HG03521 (cell line): ENCODE data around the gene KLF15.
"Not testable (repeated sequence)": the region's sequence is repeated elsewhere in the genome, so short reads cannot be mapped to it uniquely, and the experiment has no call there.

ENCODE experiments used
- ATAC-seq: cut with Tn5 transposase; IDR thresholded peaks from one replicate; pipeline ENCODE4 v1.9.1; 2021; ENCODE audit warnings: mild to moderate bottlenecking, moderate library complexity; ENCODE audit not compliant: unreplicated experiment

Gene KLF15

DNA sequence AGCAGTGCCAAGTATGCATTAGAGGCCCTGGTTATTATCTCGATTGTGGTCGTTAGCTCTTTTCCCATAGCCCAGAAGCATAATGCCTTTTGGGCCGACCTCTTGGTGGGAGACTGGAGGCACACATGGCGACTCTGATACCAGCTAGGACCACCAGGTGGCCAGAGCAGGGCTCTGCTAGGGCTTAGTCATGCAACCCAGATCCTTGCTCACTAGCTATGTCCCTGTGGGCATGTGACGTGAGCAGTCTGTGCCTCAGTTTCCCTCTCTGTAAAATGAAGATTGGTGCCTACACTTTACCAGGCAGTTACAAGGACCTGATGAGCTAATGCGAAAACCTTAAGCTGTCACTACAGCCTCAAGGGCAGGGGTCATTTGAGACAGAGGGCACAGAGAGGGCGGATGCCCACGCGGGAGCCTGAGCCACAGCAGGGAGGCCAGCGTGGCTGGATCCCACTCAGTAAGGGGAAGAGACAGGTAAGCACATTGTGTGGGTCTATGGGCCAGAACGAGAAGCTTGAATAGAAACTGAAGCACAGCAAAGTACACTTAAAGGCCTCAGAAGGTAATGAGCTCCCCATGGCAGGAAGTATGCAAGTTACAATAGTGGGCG is 8.8 kb downstream of the KLF15 start:
- ATAC-seq, result no peak

DNA sequence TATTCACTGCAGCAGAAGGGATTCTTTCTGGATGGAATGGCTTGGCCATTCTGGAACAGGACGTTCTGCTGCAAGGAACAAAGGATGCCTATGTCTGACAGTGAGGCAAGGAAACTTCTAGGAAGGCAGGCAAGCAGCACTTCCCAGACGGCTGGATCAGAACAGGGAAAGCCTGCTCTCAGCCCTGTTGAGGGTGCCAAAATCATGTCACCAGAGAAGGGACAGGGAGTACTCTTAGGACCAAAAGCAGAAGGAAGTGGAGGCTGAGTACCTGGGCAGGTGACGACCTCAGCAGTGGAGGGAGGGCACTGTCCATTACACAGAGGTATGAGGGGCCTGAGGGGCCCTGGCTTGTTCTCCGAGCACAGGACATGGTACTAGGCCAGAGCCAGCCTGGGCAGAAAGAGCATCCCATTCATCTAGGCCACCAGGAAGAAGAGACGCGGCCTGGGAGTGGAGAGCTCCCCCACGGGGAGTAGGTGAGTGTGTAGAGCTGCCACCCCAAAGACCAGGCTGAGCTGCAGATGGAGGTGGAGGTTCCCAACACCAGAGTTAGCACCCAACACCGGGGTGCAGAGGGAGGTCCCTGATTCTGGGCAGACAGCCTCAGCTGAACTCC is 9.6 kb downstream of the KLF15 start:
- ATAC-seq, result no peak

- ATAC-seq, result no peak
These were observed 10.7 kb downstream of the KLF15 start for GRCh38 chr3:126346466-126346865.

DNA sequence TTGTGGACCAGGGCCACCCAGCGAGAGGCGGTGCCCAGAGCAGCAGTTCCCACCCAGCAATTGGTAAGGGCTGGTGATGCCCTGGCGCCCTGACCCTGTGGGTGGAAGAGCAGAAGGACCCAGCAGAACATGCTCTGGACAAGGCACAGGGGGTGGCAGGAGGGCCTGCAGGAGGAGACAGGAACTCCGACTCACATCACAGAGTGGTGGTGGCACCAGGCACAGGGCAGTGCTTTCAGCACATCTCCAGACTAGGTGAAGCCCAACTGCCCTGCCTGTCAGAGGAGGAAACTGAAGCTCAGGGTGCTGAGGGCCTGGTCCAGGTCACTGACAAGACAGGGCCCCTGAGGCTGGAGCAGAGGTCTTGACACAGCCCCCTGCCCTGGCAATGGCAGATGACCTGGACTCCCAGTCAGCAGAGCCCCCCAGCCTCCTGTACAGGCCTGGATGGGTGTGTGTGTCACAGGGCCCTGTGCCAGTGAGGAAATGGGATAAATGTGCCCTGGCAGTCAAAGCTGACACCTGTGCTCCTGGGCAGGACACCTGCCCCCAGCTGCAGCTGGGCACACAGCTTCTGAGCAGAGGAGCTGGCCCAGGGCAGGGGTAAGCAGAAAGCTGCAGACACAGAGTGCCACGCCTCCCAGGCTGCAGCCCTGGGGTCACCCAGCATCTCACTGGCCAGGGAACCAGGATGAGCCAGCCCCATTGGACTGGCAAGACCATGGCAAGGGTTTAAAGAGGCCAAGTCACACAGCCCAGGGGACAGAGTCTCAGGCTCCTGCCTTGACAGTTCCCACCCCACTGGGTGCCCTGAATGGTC is 11.4 kb downstream of the KLF15 start:
- ATAC-seq, result no peak

DNA sequence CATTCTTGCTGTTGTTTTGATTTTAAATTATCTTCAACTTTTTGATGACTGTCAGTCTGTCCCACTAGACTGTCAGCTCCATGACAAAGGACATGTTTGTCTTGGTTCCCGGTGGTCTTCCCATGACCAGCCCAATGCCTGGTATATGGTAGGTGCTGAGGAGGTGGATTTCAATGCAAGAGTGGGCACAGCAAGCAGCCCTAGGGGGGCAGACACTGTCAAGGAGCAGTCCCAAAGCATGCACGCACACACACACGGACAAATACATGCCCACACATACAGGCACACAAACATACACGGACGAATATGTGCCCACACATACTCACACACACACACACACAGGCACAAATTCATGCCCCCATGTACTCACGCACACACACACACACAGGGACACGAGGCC is 12.0 kb downstream of the KLF15 start:
- no peak for ATAC-seq

GRCh38 chr3:126344380-126345041 is 12.7 kb downstream of the KLF15 start:
- no peak for ATAC-seq

DNA sequence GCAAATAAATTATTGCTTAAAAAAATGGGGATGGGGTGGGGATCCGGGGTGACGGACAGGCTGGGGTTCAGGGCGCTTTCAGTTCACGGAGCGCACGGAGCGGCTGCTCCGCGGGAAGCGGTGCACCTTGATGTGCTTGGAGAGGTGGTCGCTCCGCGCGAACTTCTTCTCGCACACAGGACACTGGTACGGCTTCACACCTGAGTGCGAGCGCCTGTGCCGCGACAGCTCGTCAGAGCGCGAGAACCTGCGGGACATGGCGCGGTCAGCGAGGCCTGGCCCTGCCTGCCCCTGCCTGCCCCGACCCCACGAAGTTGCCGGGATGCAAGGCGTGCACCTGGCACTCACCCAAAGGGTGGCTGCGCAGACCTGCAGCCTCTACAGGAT is 13.6 kb downstream of the KLF15 start:
- no peak for ATAC-seq

DNA sequence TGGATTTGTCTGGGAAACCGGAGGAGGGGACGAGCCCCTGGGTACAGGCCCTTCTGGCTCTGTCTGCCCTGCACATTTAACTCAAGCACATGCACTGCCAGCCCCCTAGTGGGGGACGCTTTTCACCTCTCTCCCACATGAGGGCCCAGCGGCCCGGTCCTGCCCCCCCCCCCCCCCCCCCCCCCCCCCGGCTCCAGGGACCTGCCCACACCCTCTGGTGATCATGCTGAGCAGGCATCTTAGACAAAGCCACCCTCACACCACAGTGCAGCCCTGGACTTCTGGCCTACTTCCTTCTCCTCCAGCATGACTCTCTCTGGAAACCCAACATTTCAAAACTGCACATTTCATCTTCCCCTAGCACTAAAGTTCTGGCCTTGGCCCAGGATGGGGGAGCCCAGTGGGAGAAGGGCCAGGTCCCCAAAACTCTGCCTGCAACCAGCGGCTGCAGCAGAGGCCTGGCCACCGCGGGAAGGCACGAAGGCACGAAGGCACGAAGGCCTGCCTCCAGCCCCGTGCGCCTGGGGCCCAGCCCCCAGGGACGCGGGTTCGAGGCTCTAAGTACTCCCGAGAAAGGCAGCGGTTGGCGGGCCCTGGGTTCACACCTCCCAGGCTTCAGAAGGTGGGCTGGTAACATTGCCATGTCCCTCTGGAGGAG is 14.1 kb downstream of the KLF15 start:
- no peak for ATAC-seq

- no peak for ATAC-seq
These were observed 15.0 kb downstream of the KLF15 start for GRCh38 chr3:126342211-126342610.

- ATAC-seq, result no peak
These were observed 15.5 kb downstream of the KLF15 start for GRCh38 chr3:126341755-126342150.

- no peak for ATAC-seq
These were observed 16.1 kb downstream of the KLF15 start for GRCh38 chr3:126340943-126341754.

GRCh38 chr3:126340596-126340942 is 16.6 kb downstream of the KLF15 start:
- ATAC-seq, result no peak

- ATAC-seq, result no peak
These were observed 17.1 kb downstream of the KLF15 start for GRCh38 chr3:126340081-126340511.

- no peak for ATAC-seq
These were observed 17.7 kb downstream of the KLF15 start for GRCh38 chr3:126339466-126339865.

GRCh38 chr3:126338790-126339288 is 18.4 kb downstream of the KLF15 start:
- no peak for ATAC-seq

DNA sequence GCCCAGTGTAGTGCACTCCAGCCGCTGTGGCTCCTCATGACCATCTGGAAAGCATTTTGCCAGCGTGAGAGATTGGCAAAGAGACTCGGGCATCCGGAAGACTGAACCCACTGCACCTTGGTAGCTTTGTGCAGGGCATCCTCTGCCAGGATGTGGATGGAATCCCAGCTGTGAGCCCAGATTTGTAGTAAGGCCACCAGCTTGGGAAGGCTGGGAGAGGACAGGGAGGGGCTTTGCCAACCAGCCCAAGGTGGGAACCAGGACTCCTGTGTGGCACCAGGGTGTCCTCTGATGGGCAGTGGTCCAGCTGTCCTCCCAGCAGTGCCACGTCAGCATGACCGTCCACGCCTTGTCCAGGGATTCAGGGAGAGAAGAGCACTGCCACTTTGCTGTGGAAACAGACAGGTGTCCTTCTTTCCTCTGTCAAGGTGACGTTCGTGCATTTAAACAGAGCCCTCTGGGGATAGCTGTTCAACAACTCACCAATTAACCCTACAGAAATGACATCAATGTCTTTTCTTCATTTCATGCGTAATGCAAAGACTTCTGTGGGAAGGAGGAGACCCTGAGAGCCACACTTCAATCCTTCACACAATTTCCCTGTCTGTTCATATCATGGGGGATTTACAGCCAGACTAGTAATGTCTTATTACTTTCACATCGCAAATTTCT is 19.1 kb downstream of the KLF15 start:
- no peak for ATAC-seq

DNA sequence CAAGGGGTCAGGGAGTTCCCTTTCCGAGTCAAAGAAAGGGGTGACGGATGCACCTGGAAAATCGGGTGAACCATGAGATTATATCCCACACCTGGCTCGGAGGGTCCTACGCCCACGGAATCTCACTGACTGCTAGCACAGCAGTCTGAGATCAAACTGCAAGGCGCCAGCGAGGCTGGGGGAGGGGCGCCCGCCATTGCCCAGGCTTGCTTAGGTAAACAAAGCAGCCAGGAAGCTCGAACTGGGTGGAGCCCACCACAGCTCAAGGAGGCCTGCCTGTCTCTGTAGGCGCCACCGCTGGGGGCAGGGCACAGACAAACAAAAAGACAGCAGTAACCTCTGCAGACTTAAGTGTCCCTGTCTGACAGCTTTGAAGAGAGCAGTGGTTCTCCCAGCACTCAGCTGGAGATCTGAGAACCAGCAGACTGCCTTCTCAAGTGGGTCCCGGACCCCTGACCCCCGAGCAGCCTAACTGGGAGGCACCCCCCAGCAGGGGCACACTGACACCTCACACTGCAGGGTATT is 25.3 kb downstream of the KLF15 start:
- ATAC-seq, result not testable (repeated sequence)

DNA sequence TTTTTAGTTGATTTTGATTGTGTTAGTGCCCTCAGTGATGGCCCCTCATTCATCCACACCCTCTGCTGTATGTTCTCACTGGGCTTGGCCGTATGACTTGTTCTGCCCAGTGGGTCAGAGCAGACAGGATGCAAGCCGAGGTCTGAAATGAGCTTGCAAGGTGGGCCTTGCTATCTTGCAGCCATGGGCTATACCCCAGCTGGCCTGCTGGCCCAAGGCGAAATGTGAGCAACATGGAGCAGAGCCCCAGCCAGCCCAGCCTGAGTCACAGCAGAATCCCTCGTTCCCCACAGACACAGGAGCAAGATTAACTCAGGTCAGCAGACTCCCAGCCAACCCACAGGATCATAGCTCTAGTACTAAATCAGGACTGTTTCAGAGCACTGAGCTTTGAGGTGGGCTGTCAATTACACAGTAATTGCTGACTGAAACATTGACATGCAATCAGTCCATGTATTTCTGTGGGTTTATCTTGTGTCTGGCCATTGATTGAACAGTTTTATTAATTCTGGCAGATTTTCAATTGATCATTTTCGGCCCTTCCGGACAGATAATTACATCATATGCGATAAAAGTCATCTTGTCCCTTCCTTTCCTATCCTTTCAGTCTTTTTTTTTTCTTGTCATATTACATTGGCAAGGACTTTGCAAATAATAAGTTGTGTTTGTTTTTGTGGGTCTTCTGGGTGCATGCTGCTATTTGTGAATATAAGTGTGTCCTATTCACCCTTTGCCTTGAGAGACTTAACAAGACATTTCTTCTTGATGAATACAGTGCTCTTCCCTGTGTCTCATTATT is 27.1 kb downstream of the KLF15 start:
- no peak for ATAC-seq

GRCh38 chr3:126326629-126327028 is 30.6 kb downstream of the KLF15 start:
- no peak for ATAC-seq
